Measurements from ENCODE around the gene ATP2B2. TPM values are rescaled to one million over a fixed set of nuclear protein-coding genes. Genes with fewer than 3 reads are reported as not detected.

ATP2B2 gene
- total RNA-seq, 1 experiment from 2014 or later = not detected

GRCh38 chr3:10374311-10374710 is 131.1 kb downstream of the ATP2B2 start:
- no peak overlapping the region for H3K4me3 ChIP-seq
- H3K27me3 ChIP-seq (replicated peaks) = no peaks in the 10 kb centered on the region
- no peak overlapping the region for H3K27ac ChIP-seq
- no peak for DNase-seq (ENCODE audit: low read depth in 1 of 2, low spot score in 2 of 2)
- H3K36me3 ChIP-seq = no peaks in the 10 kb centered on the region
- no peaks in the 10 kb centered on the region for H3K9me3 ChIP-seq (replicated peaks)
- H3K4me1 ChIP-seq (replicated peaks) = peaks cover 22% of the 10 kb centered on the region

GRCh38 chr3:10373686-10374261 is 131.6 kb downstream of the ATP2B2 start:
- peaks cover 22% of the 10 kb centered on the region for H3K4me1 ChIP-seq (replicated peaks)
- peak overlapping the region; percentile 24; the same call in 1 of the 2 replicates for H3K27ac ChIP-seq
- no peaks in the 10 kb centered on the region for H3K36me3 ChIP-seq
- no peaks in the 10 kb centered on the region for H3K27me3 ChIP-seq (replicated peaks)
- H3K9me3 ChIP-seq (replicated peaks) = no peaks in the 10 kb centered on the region
- peak; percentile 49 to 64 for DNase-seq (ENCODE audit: low read depth in 1 of 2, low spot score in 2 of 2)
- no peak overlapping the region for H3K4me3 ChIP-seq

- Histone ChIP-seq H3K9me3 (replicated peaks) (no peaks in the 10 kb centered on the region), H3K4me3 (no peak overlapping the region), H3K4me1 (replicated peaks) (peaks cover 31% of the 10 kb centered on the region), H3K27me3 (replicated peaks) (no peaks in the 10 kb centered on the region), H3K36me3 (no peaks in the 10 kb centered on the region), H3K27ac (no peak overlapping the region)
- DNase-seq (ENCODE audit: low read depth in 1 of 2, low spot score in 2 of 2) = no peak
These were observed 133.6 kb downstream of the ATP2B2 start for GRCh38 chr3:10371789-10372188.

- H3K36me3 ChIP-seq = no peaks in the 10 kb centered on the region
- no peaks in the 10 kb centered on the region for H3K27me3 ChIP-seq (replicated peaks)
- no peak overlapping the region for H3K27ac ChIP-seq
- no peaks in the 10 kb centered on the region for H3K9me3 ChIP-seq (replicated peaks)
- peaks cover 36% of the 10 kb centered on the region for H3K4me1 ChIP-seq (replicated peaks)
- no peak for DNase-seq (ENCODE audit: low read depth in 1 of 2, low spot score in 2 of 2)
- H3K4me3 ChIP-seq = no peak overlapping the region
These were observed 134.2 kb downstream of the ATP2B2 start for GRCh38 chr3:10371167-10371566.

- H3K4me1 ChIP-seq (replicated peaks) = peaks cover 41% of the 10 kb centered on the region
- H3K36me3 ChIP-seq = no peaks in the 10 kb centered on the region
- H3K27ac ChIP-seq = no peak overlapping the region
- H3K9me3 ChIP-seq (replicated peaks) = no peaks in the 10 kb centered on the region
- DNase-seq (ENCODE audit: low read depth in 1 of 2, low spot score in 2 of 2) = no peak
- no peaks in the 10 kb centered on the region for H3K27me3 ChIP-seq (replicated peaks)
- H3K4me3 ChIP-seq = no peak overlapping the region
These were observed 135.0 kb downstream of the ATP2B2 start for GRCh38 chr3:10370429-10370828.

GRCh38 chr3:10368512-10368911 is 136.9 kb downstream of the ATP2B2 start:
- Histone ChIP-seq H3K27ac (no peak overlapping the region), H3K4me3 (no peak overlapping the region), H3K9me3 (replicated peaks) (no peaks in the 10 kb centered on the region), H3K36me3 (no peaks in the 10 kb centered on the region), H3K27me3 (replicated peaks) (no peaks in the 10 kb centered on the region), H3K4me1 (replicated peaks) (peaks cover 32% of the 10 kb centered on the region)
- DNase-seq (ENCODE audit: low read depth in 1 of 2, low spot score in 2 of 2) = no peak

- Histone ChIP-seq H3K9me3 (replicated peaks) (no peaks in the 10 kb centered on the region), H3K27ac (peak overlapping the region; percentile 37), H3K4me1 (replicated peaks) (peaks cover 29% of the 10 kb centered on the region), H3K4me3 (no peak overlapping the region), H3K36me3 (no peaks in the 10 kb centered on the region), H3K27me3 (replicated peaks) (no peaks in the 10 kb centered on the region)
- DNase-seq (ENCODE audit: low read depth in 1 of 2, low spot score in 2 of 2) = no peak
These were observed 137.9 kb downstream of the ATP2B2 start for GRCh38 chr3:10367506-10367905.

GRCh38 chr3:10366651-10367101 is 138.7 kb downstream of the ATP2B2 start:
- H3K27me3 ChIP-seq (replicated peaks) = no peaks in the 10 kb centered on the region
- peak; percentile 84 to 88 for DNase-seq (ENCODE audit: low read depth in 1 of 2, low spot score in 2 of 2)
- no peaks in the 10 kb centered on the region for H3K36me3 ChIP-seq
- H3K4me1 ChIP-seq (replicated peaks) = peaks cover 29% of the 10 kb centered on the region
- no peaks in the 10 kb centered on the region for H3K9me3 ChIP-seq (replicated peaks)
- no peak overlapping the region for H3K4me3 ChIP-seq
- H3K27ac ChIP-seq = peak overlapping the region; percentile 48

GRCh38 chr3:10365791-10366190 is 139.6 kb downstream of the ATP2B2 start:
- no peak overlapping the region for H3K4me3 ChIP-seq
- H3K27me3 ChIP-seq (replicated peaks) = no peaks in the 10 kb centered on the region
- peak overlapping the region; percentile 48 for H3K27ac ChIP-seq
- no peaks in the 10 kb centered on the region for H3K36me3 ChIP-seq
- DNase-seq (ENCODE audit: low read depth in 1 of 2, low spot score in 2 of 2) = no peak
- H3K9me3 ChIP-seq (replicated peaks) = no peaks in the 10 kb centered on the region
- H3K4me1 ChIP-seq (replicated peaks) = peaks cover 25% of the 10 kb centered on the region

GRCh38 chr3:10365316-10365715 is 140.1 kb downstream of the ATP2B2 start:
- no peaks in the 10 kb centered on the region for H3K27me3 ChIP-seq (replicated peaks)
- H3K4me3 ChIP-seq = no peak overlapping the region
- H3K36me3 ChIP-seq = no peaks in the 10 kb centered on the region
- H3K9me3 ChIP-seq (replicated peaks) = no peaks in the 10 kb centered on the region
- no peak overlapping the region for H3K27ac ChIP-seq
- no peak for DNase-seq (ENCODE audit: low read depth in 1 of 2, low spot score in 2 of 2)
- H3K4me1 ChIP-seq (replicated peaks) = peaks cover 20% of the 10 kb centered on the region

GRCh38 chr3:10364806-10365205 is 140.6 kb downstream of the ATP2B2 start:
- H3K4me3 ChIP-seq = no peak overlapping the region
- no peaks in the 10 kb centered on the region for H3K27me3 ChIP-seq (replicated peaks)
- no peaks in the 10 kb centered on the region for H3K9me3 ChIP-seq (replicated peaks)
- no peak for DNase-seq (ENCODE audit: low read depth in 1 of 2, low spot score in 2 of 2)
- H3K36me3 ChIP-seq = no peaks in the 10 kb centered on the region
- H3K27ac ChIP-seq = no peak overlapping the region
- H3K4me1 ChIP-seq (replicated peaks) = peaks cover 19% of the 10 kb centered on the region

GRCh38 chr3:10363935-10364334 is 141.5 kb downstream of the ATP2B2 start:
- H3K4me3 ChIP-seq = no peak overlapping the region
- H3K9me3 ChIP-seq (replicated peaks) = no peaks in the 10 kb centered on the region
- no peaks in the 10 kb centered on the region for H3K36me3 ChIP-seq
- H3K27me3 ChIP-seq (replicated peaks) = no peaks in the 10 kb centered on the region
- H3K4me1 ChIP-seq (replicated peaks) = peaks cover 19% of the 10 kb centered on the region
- no peak for DNase-seq (ENCODE audit: low read depth in 1 of 2, low spot score in 2 of 2)
- H3K27ac ChIP-seq = no peak overlapping the region

GRCh38 chr3:10361375-10361774 is 144.0 kb downstream of the ATP2B2 start:
- no peak overlapping the region for H3K27ac ChIP-seq
- H3K4me3 ChIP-seq = no peak overlapping the region
- no peaks in the 10 kb centered on the region for H3K36me3 ChIP-seq
- H3K27me3 ChIP-seq (replicated peaks) = no peaks in the 10 kb centered on the region
- no peak for DNase-seq (ENCODE audit: low read depth in 1 of 2, low spot score in 2 of 2)
- peaks cover 30% of the 10 kb centered on the region for H3K4me1 ChIP-seq (replicated peaks)
- H3K9me3 ChIP-seq (replicated peaks) = no peaks in the 10 kb centered on the region

- Histone ChIP-seq H3K9me3 (replicated peaks) (no peaks in the 10 kb centered on the region), H3K4me1 (replicated peaks) (peaks cover 27% of the 10 kb centered on the region), H3K4me3 (no peak overlapping the region), H3K27ac (no peak overlapping the region), H3K27me3 (replicated peaks) (no peaks in the 10 kb centered on the region), H3K36me3 (no peaks in the 10 kb centered on the region)
- no peak for DNase-seq (ENCODE audit: low read depth in 1 of 2, low spot score in 2 of 2)
These were observed 144.9 kb downstream of the ATP2B2 start for GRCh38 chr3:10360478-10360877.

- H3K36me3 ChIP-seq = no peaks in the 10 kb centered on the region
- H3K4me1 ChIP-seq (replicated peaks) = peaks cover 29% of the 10 kb centered on the region
- no peak overlapping the region for H3K4me3 ChIP-seq
- no peaks in the 10 kb centered on the region for H3K9me3 ChIP-seq (replicated peaks)
- no peak overlapping the region for H3K27ac ChIP-seq
- no peak for DNase-seq (ENCODE audit: low read depth in 1 of 2, low spot score in 2 of 2)
- no peaks in the 10 kb centered on the region for H3K27me3 ChIP-seq (replicated peaks)
These were observed 145.6 kb downstream of the ATP2B2 start for GRCh38 chr3:10359761-10360161.

Data from SJSA1 (cell line).